ENCODE measurements around the gene AKR1C3.
"Not testable (repeated sequence)": the region's sequence is repeated elsewhere in the genome, so short reads cannot be mapped to it uniquely, and the experiment has no call there.

The AKR1C3 gene

DNA sequence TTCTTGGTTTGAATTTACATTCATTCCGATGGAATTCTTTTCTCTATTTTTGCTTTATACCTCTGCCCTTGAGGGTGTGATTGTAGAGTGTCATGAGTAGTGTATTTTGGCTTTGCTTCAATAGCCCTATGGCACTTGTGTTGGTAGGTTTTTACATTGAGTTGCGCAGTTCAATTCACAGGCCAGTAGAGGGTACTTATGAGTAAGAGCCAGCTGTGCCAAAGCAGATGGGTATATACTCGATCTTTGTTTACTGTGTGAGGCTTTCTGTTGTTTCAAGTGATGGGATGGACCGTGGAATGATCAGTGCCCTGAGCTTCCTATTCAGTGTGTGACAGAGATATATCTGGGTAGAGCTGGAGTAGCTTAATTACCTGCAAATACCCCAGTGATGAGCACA lies 4.3 kb upstream of the AKR1C3 start:
- DNase-seq, result peak; percentile 84

- DNase-seq, result no peak
Measured at GRCh38 chr10:5090551-5090950, 3.7 kb upstream of the AKR1C3 start.

DNA sequence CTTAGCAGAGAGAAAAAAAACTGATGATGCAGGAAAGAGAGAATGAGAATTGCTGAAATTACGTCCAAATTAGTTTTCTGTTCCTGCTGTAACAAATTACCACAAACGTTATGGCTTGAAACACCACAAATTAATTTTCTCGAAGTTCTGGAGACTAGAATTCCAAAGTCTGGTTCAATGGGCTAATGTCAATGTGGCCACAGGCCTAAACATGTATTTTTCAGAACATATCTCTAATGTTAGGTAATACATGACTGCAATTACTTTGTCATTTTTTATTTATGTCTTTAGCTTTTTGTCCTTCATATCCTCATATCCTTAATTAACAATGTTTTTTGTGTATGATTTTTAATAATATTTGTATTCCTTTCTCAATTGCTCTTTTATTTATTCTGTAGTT lies 3.0 kb upstream of the AKR1C3 start:
- DNase-seq, result no peak

DNA sequence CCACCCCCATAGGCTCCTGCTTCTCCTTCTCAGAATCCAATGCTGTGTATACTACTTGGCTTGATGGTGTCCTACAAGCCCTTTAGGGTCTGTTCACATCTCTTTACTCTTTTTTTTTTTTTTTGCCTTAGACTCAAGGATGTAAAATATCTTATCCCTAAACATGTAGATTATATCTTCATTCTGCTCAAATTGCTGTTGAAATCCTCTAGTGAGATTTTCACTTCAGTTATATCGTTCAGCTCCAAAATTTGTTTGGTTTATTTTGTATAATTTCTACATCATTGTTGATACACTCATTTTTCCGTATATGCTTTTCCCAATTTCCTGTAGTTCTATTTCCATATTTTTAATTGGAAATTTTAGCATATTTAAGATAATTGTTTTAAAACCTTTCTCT lies 1.8 kb upstream of the AKR1C3 start:
- DNase-seq, result no peak

DNA sequence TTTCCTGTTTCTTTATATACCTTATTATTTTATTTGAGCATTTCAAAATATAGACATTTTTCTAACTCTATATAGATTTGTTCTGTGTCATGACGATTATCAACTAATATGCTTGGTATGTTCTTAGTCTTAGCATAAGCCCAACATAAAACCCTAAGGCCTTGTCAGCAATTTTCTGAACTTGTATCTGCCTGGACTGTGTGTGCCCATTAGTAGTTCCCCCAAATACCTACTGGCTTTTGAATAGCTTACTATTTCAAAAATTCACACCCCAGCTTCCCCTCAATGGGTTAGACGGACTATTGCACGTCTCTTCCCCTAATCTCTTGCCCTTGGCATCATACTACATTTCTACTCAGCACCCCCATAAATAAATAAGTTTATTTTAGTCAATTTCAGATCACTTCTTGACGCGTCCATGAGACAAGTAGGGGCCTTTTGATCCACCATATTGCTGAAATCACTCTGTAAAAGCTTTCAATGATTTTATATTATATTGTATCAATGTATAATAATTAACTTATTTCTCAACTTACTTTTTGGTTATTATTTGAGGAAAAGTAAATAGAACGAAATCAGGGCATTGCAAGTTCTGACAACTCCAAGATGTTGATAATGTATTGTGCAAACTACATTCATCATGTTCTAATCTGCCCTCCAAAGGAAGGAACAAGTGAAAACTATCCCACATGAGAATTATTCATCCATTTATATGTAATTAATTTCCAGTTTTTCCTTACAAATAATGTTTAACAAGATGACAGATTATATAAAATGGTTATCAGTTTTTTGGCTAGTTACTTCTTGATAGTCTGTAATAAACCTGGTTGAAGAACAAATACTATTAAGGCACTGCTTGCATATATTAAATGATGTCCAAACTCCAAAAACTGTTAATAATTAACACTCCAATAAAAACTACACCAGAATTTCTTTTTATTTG lies 1.1 kb upstream of the AKR1C3 start:
- DNase-seq, result no peak

DNA sequence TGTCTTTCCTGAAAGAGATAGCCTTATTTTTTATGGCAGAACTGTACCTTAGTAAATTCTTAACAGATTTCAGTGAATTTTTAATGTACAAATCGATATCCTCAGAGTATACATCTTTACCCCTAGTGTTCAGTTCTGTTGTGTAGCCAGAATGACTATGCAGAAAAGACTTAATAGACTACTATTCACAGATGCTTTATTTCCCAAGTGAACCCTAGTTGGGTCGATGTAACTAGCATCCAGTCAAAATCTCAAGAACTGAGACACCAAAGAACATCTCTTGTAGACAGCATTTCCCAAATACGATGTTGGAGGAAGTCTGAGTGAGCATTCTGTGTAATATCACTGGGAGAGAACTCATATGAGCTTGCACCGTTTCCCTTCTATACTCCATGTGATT lies 1.5 kb downstream of the AKR1C3 start:
- DNase-seq, result no peak

DNA sequence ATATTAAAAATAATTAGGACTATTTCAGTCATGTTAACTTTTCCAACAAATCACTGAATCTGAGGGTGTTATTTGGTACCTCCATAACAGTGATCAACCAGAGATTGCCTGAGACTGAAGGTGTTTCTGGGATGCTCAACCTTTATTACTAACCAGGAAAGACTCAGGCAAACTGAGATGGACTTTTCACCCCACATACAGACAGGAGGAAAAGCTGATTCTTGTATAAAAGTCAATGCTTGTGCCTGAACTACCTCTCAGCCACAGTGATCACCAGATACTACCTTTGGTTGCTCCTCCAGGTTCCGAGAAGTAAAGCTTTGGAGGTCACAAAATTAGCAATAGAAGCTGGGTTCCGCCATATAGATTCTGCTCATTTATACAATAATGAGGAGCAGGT lies 1.9 kb downstream of the AKR1C3 start:
- DNase-seq, result no peak

GRCh38 chr10:5102479-5102878 lies 8.3 kb downstream of the AKR1C3 start:
- not testable (repeated sequence) for DNase-seq

- DNase-seq, result no peak
Measured at GRCh38 chr10:5103481-5103880, 9.3 kb downstream of the AKR1C3 start.

DNA sequence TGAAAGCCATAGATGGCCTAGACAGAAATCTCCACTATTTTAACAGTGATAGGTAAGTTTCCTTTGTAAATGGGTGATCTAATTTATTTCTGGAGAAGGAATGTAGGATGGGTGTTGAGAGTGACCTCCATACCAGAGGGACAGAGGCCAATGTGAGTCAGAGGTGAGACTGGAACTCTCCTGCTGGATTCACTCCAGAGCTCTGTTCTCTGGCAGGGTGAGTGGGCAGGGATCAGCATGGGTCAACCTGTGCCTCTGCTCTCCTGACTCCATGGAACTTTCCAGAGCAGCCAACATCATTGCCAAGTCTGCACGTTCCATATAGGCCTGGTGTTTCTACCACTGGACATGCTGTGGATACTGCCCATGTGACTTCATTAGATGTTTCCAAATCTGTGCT lies 11.4 kb downstream of the AKR1C3 start:
- no peak for DNase-seq

DNA sequence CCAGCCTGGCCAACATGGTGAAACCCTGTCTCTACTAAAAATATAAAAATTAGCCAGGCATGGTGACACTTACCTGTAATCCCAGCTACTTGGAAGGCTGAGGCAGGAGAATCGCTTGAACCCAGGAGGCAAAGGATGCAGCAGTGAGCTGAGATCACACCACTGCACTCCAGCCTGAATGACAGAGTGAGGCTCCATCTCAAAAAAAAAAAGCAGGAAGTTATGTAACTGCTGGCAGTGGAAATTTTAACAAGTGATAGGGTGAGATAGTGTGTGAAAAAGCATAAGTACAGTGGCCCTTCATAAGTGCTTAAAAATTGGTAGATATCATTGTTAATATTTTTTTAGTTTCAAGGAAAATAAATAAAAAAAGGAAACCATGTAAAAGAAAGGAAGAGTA lies 12.3 kb downstream of the AKR1C3 start:
- no peak for DNase-seq

GRCh38 chr10:5107860-5108526 lies 13.8 kb downstream of the AKR1C3 start:
- no peak for DNase-seq

- DNase-seq, result no peak
Measured at GRCh38 chr10:5108658-5109416, 14.6 kb downstream of the AKR1C3 start.

GRCh38 chr10:5109861-5110260 lies 15.6 kb downstream of the AKR1C3 start:
- DNase-seq, result not testable (repeated sequence)

GRCh38 chr10:5116621-5117020 lies 22.4 kb downstream of the AKR1C3 start:
- DNase-seq, result no peak

- no peak for DNase-seq
Measured at GRCh38 chr10:5117026-5117425, 22.8 kb downstream of the AKR1C3 start.

DNA sequence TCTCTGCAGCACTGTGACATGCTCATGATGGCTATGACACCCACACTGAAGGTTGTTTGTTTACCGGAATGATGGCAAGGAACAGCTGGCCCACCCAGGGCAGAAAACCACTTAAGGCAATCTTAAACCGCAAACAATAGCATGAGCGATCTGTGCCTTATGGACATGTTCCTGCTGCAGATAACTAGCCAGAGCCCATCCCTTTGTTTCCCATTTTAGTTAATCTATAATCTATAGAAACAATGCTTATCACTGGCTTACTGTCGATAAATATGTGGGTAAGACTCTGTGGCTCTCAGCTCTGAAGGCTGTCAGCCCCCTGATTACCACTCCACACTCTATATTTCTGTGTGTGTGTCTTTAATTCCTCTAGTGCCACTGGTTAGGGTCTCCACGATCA lies 25.8 kb downstream of the AKR1C3 start:
- DNase-seq, result not testable (repeated sequence)

GRCh38 chr10:5123886-5124285 lies 29.7 kb downstream of the AKR1C3 start:
- no peak for DNase-seq

GRCh38 chr10:5125315-5126044 lies 31.3 kb downstream of the AKR1C3 start:
- DNase-seq, result no peak

DNA sequence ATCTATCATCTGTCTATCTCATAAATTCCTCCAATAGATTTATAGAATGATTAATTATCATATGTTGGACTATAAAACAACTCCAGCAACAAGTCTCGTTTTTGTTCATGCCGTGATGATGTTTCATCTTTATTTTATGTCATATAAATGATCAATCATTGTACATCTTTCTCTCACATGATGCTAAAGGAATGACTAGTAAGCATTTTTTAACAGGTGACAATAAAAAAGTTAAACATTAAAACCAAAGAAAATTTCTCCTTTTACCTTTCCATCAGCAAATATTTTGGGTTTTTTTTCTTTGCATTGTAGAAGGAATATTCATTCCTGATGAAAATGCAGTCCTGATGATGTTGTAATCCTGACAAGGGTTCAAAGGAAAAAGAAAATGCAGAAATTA lies 41.4 kb downstream of the AKR1C3 start:
- no peak for DNase-seq

DNA sequence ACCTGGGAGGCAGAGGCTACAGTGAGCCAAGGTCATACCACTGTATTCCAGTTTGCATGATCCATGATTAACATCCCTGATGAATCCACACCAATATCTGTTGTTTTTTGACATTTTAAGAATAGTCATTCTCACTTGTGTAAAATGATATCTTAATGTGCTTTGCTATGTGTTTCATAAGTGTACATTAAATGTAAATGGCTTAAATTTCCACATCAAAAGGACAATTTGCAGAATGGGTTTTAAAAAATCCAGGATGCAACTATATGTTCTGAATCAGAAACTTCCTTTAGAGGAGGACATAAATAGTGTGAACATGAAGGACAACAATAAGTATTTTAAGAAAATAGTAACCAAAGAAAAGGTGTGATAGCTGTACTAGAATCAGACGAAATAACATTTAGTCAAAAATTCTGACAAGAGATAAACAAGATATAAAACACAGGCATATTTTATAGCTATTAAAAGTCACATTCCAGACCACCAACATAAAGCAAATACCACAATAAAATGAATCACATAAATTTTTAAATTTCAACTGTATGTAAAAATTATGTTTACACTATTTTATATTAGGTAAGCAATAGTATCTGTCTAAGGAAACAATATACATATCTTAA lies 42.4 kb downstream of the AKR1C3 start:
- no peak for DNase-seq

DNA sequence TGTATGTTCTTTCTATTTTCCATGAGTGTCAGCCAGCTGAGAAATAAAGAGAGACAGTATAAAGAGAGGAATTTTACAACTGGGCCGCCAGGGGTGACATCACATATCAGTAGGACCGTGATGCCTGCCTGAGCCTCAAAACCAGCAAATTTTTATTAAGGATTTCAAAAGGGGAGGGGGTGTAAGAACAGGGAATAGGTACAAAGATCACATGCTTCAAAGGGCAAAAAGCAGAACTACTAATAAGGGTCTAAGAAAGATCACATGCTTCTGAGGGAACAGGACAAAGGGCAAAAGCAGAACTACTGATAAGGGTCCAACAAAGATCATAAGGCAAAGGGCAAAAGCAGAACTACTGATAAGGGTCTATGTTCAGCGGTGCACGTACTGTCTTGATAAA lies 43.5 kb downstream of the AKR1C3 start:
- DNase-seq, result not testable (repeated sequence)

All from NCI-H345 (cell line).